ENCODE measurements around the gene RASGRF1. TPM values are rescaled to one million over a fixed set of nuclear protein-coding genes. Genes with fewer than 3 reads are reported as not detected.
A peak's percentile ranks its signal among the peaks of the same experiment; 100 is the strongest.
"Not testable (repeated sequence)": the region's sequence is repeated elsewhere in the genome, so short reads cannot be mapped to it uniquely, and the experiment has no call there.

RASGRF1 gene
- total RNA-seq, 2 donors from 2014 or later = not detected

DNA sequence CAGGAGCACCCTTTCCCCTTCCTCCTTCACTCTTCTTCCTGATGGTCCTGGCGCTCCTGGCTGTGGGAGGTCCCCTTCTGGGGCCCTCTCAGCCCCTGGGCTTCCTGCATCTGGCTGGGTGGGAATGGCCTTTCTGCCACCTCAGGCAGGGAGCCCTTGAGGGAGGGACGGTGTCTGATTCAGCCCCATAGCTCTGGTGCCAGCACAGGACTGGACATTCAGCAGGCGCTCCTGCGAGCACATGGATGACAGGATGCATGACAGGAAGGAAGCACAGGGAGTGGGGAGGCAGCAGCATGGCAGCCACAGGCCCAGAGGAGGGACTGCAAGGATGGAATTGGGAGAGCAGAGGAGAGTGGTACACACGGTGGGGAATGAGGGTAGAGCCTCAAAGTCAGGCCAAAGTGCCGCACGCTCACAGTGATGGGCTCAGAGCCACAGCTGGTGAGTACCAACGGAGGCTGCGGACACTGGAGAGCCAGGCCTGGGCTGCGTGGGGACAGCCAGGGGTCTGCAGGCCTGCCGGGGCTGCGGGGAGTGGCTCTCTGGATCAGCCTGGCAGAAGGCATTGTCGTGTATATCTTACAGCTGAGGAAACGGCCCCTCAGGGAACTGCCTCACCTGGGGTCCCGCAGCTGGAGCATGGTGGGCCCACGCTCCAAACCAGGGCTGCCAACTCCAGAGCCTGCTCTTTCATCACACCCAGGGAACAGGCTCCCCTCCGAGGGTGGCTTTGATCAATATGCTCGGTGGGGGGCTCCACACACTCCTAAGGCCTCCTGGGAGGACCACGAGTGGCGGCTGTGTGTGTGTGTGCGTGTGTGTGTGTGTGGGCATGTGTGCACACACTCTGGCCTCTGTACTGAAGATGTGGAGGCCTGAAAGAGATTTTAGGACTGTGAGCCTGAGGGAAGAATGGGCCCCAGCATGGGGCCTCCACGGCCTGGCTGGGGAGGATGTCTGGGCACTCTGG is 94.4 kb downstream of the RASGRF1 start:
- ATAC-seq = no peak
- intact Hi-C loops (cut with DNase I) = no loop called here
- DNase-seq = no peak

DNA sequence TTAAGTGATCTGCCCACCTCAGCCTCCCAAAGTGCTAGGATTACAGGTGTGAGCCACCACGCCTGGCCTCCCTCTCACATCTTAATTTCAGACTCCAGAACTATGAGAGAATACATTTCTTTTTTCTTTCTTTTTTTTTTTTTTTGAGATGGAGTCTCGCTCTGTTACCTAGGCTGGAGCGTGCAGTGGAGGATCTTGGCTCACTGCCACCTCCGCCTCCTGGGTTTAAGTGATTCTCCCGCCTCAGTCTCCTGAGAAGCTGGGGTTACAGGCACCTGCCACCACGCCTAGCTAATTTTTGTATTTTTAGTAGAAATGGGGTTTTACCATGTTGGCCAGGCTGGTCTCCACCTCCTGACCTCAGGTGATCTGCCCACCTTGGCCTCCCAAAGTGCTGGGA is 95.4 kb downstream of the RASGRF1 start:
- ATAC-seq; DNase-seq; intact Hi-C loops (cut with DNase I): not testable (repeated sequence)

DNA sequence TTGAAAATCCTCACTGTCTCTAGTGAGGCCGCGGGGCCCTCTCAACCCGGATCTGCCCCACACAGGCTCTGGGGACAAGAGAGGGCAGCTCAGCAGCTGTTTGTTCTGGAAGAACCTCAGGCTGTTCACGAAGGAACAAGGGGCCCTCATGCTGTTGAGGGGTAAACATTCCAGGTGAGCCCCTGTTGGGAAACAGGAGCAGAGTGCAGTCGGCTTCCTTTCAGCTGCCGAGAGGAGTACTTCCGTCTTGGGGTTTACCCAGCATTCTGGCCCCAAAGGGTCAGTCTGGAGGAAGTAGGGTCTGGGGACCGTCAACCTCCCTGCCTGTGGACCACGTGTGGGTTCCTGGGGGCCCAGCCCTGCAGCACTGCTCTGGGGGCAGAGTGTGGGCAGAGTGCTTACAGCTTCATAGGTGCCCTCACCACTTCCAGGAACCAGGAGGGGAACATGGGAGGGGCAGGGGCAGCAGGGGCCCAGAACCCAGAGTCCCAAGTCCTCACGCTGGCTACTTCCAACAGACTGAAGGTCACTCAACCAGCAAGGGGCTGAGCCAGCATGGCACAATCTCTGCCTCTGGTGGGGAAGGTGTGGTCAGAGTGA is 96.5 kb downstream of the RASGRF1 start:
- DNase-seq = no peak

DNA sequence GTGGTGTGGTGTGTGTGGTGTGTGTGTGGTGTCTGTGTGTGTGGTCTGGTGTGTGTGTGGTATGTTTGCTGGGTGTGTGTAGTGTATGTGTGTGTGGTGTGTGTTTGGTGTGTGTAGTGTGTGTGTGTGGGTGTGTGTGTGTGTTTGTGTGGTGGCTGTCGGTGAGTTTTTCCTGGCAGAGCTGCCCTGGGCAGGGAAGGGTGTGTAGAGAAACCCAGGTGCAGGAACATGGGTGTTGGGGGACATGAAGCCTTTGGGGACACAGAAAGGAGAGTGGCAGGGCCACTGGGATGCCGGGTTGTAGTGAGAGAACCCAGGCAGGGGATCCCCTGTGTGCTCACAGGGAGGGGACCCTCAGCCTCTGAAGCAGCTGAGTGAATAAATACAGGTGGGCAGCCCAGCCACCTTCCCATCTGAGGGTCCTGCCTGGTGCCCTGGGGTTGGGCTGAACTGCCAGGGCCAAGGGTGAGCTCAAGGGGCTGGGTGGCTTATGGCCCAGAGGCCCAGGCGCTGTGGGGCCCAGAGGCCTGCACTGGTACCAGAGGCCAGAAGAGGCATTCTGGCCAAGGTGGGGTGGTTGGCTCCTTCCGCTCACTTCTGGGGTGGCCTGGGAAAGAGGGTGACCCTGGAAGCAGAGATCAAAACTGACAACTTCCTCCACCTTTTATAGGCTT is 97.2 kb downstream of the RASGRF1 start:
- DNase-seq (no peak), ATAC-seq (no peak)
- intact Hi-C loops (cut with DNase I) = no loop called here

More for the DNA sequence above, 96.5 kb downstream of the RASGRF1 start:
- no peak for ATAC-seq
- intact Hi-C loops (cut with DNase I) = no loop called here

DNA sequence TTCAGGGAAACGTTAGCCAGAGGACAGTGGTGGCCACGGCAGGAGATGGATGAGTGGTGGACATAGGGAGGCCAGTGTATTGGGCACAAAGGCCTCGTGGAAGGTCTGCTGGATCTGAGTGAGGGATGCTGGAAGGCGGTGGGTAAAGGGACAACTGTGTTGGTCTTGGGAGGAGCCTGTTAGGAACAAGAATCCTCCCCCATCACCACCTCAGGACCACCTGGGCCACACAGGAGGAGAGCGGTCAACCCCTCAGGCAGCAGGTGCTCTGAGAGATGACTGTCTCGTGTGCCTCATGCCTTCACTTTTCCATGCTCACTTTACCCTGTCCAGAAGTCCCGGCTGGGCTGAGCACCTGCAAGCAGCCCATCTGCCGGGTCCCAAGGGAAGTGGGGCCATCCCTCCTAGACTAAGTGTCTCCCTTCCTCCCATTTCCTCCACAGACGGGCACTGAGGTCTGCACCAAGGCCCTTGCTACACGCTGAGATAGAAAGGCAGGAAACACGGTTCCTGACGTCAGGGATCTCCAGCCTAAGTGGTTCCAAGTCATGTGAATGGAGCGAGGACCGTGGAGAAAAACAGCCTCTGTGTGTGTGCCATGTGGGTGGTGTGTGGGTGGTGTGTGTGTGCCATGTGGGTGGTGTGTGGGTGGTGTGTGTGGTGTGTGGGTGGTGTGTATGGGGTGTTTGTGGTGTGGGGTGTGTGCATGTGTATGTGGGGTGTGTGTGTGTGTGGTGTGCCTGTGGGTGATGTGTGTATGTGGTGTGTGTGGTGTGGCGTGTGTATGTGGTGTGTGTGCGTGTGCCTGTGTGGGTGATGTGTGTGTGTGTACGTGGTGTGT is 97.9 kb downstream of the RASGRF1 start:
- DNase-seq = peak; percentile 27
- intact Hi-C loops (cut with DNase I) = no loop called here
- ATAC-seq = no peak

DNA sequence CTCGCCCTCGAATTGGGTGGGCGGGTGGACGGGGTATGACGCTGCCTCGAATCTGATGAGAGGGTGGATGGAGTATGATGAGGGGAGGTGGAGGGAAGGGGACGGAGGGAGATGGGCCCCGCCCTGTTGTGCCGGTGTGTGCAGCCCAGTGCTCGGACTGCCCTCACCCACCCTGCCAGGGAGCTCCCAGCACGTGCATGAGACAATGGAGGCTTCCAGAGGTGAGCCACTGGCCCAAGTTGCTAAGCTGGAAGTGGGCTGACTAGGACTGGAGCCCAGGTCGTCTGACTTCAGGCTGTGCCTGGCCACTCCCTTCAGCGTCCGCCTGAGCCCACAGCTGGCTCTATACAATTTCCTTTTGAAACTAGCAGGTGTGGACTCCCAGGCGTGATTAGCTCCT is 98.7 kb downstream of the RASGRF1 start:
- intact Hi-C loops (cut with DNase I) = no loop called here
- DNase-seq = peak; percentile 10
- no peak for ATAC-seq

DNA sequence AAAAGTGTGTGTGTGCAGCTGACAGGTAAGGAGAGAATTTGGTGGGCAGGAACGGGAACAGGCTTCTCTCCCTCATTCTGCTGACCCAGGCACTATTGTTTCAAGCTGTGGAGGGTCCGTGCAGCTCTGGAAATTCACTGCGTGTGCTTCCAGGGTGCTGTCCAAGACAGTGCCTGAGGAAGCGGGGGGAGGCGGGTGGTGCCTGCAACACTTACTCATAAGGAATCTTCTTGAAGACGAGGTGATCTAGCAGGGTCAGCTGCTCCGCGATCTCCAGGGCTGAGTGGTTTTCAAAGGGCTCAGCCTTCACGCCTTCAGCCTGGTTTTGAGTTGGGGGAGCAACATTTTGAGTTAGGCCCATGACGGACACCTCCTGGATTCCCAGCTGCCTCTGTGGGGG is 99.1 kb downstream of the RASGRF1 start:
- peak; percentile 18 for DNase-seq
- intact Hi-C loops (cut with DNase I) = no loop called here
- ATAC-seq = no peak

DNA sequence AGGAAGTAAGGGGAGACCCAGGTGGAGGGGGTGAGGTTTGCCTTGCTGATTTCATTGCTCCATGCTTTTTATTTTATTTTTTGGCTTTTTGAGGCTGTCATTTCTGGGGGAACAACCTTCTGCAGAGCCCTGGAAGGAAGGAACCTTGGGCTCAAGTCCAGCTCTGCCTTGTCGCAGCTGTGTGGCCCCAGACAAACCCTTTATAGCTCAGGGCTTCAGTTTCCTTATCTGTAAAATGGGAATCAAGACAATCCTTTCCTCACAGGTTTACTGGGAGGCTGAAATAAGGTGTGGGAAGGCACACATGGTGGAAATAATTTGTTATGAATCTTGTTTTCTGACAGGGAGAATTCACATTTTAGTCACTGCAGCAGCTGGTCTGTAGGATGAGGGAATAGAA is 100.3 kb downstream of the RASGRF1 start:
- no peak for ATAC-seq
- intact Hi-C loops (cut with DNase I) = no loop called here
- peak; percentile 12 for DNase-seq

DNA sequence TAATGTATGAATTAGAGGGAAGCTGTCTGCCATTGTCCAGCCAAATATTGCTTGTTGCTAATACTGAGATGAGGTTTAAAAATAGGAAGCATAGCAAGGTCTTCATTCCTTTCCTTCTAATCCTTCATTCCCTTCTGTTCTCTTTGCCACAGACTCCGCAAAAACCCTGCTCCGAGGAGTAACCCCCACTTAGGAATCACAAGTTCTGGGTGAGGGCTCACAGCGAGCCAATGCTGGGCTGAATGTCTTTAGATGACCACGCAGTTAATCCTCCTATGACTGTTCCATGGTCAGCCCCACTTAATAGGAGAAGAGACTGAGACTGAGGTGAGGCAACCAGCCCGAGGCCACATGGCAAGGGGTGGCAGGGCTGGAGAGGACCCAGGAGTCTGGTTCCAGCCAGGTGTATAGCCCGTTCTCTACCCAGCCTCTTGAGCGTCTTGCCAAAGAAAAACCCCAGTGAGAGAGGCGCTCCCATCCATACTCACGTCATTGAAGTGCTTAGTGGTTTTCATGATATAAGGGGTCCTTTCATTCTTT is 100.8 kb downstream of the RASGRF1 start:
- DNase-seq (no peak), ATAC-seq (no peak)
- intact Hi-C loops (cut with DNase I) = no loop called here

DNA sequence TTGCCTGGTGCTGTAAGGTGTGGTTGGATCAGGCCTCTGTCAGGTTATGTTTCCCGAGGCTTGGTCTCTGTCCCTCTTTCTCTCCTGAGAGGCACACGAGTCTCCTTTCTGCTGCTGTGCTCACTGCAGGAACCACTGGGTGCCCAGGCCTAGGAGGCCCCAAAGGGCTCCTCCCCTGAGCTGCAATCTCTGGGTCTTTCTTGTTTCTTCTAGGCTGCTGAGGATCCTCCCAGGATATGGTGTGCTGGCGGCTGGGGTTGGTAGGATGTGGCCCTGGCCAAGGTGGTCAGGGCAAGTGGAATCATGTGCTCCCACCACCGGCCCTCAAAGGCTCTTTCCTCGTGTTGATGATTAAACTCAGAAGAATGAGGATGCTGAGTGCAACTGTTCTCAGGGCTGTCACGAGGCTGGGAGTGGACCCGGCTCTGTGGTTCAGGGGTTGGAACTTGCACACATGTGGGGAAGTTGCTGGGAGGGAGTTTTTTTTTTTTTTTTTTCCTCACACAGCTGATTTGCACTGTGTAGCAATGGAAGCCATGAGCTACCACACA is 102.1 kb downstream of the RASGRF1 start:
- DNase-seq (peak; percentile 73), ATAC-seq (peak; percentile 75 to 89)
- intact Hi-C loops (cut with DNase I) = no loop called here

DNA sequence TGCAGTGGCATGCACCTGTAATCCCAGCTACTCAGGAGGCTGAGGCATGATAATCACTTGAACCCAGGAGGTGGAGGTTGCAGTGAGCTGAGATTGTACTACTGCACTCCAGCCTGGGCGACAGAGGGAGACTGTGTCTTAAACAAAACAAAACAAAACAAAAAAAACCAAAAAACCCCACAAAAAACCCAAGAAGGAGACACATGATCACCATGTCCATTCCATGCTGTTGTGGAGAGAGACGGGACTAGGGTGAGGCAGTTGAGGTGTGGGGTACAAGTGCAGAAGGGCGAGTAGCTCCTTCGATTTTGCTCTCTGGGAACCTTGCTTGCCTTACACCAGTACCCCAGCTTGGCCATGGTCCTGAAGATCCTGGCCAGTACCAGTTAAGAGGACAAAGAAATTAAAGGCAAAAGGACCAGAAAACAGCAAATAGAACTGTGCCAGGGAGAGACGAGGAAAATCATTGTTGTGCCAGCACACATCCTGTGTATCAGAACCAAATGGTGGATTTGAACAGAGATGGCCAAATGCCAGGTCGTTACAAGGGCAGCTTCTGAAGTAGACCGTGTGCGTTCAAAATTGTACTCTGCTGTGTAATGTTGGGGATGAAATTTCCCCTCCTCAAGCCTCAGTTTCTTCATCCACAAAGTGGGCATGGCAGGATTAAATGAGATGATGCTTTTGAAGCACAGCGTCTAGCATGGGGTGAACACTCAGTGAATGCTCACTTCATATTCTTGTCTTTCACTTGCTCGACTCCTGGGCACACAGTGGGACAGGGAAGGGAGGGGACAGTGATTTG is 102.8 kb downstream of the RASGRF1 start:
- intact Hi-C loops (cut with DNase I) = no loop called here
- no peak for DNase-seq
- ATAC-seq = no peak

DNA sequence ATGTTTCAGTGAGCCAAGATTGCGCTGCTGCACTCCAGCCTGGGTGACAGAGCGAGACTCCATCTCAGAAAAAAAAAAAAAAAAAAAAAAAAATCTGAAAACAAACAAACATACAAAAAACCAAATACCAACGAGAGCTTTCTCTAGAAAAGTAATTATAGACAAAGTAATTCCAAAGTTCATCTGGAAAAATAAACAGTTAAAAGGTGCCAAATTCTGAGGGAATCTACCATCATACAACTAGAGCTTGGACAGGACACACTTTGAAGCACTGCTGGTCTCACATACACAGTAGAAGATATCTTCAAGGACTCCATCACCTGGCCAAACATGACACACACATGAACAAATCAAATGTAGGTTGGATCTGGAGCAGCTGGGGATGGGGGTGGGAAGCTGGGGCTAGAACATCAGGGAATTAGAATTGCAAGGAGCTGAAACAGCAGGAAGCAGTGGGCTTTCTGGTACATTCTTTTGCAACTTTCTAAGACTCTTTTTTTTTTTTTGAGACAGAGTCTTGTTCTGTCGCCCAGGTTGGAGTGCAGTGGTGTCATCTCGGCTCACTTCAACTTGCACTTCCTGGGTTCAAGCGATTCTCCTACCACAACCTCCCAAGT is 104.6 kb downstream of the RASGRF1 start:
- DNase-seq = no peak
- no peak for ATAC-seq
- intact Hi-C loops (cut with DNase I) = no loop called here

DNA sequence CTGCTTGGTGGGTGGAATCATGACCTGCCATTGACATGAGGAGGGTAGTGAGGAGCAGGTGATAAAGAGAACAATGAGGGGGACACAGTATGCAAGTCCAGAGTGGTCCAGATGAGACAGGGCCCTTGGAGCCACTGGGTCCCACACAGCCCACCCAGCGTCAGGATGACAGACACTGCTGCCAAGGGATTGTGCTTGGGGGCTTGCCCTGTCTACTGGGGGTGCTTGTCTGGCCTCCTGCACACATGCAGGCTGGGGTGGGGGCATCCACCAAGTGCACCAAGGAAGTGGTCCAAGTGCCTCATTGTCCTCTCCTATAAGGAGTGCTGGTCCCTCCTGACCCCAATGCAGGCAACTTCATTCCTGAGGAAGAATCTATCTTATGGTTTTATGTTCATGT is 106.5 kb downstream of the RASGRF1 start:
- intact Hi-C loops (cut with DNase I) = loop anchor here in 1 of 2 donors (5.0 kb wide), 1 partner anchor 72 kb away; no protein-coding TSS in a partner anchor
- no peak for DNase-seq
- ATAC-seq = no peak

DNA sequence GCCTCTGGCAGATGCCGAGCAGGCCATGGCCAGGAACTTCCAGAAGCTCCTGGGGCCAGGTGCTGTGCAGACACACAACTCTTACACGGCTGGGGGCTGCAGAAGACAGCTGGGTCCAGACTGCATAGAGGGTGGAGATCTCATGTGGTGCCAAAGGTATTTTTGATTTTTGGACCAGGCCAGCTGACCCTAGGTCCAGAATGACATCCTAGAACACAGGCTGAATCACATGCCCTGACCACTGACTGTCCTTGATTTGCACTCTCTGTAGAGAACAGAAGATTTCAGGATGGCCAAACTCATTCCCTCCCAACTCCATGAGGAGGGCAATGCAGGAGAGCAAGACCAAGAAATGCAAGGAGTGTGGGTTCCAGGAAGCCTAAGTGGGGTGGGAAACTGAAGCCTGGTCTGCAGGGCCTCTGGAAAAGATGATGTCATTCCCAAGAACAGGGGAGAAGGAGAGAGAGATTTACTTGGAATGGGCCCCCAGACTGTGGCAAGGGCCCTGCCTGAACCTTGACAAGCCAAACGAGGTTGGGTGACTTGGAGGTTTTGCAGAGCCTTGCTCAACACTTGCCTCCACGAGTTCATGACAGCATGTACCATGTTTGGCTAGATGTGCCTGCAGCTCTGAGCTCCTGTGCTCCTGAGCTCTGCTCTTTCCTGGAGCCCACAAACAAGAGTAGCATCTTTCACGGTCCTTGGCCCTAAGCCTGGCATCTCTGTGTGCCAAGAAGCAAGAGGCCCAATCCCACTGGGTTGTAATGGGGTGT is 107.2 kb downstream of the RASGRF1 start:
- ATAC-seq = no peak
- intact Hi-C loops (cut with DNase I) = loop anchor here in 1 of 2 donors (5.0 kb wide), 1 partner anchor 71 kb away; no protein-coding TSS in a partner anchor

DNA sequence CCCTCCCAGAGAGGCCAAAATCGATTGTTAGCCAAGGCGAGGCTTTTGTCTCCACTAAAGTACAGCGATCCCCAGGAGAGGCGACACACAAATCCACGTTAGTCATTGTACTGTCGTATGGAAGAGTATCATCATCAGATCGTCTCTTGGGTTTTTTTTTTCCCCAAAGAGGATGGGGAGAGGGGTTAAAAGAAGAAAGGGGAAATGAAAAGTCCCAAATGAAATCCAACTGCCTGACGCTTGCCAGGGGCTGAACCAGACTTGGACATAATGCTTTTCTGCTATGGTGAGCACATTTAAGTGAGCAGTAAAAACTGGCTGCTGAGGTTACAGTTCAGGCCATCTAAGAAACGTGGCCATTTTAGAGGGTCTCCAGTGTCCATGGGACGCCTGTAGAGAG is 107.8 kb downstream of the RASGRF1 start:
- intact Hi-C loops (cut with DNase I) = loop anchor here in 1 of 2 donors (5.0 kb wide), 1 partner anchor 70 kb away; no protein-coding TSS in a partner anchor
- ATAC-seq = peak; percentile 8 to 25

More for the DNA sequence above, 107.2 kb downstream of the RASGRF1 start:
- DNase-seq = no peak

More for the DNA sequence above, 107.8 kb downstream of the RASGRF1 start:
- DNase-seq = no peak

Data from left cardiac atrium (tissue), 4 donors.